ENCODE results near the gene TLCD5.

DNA sequence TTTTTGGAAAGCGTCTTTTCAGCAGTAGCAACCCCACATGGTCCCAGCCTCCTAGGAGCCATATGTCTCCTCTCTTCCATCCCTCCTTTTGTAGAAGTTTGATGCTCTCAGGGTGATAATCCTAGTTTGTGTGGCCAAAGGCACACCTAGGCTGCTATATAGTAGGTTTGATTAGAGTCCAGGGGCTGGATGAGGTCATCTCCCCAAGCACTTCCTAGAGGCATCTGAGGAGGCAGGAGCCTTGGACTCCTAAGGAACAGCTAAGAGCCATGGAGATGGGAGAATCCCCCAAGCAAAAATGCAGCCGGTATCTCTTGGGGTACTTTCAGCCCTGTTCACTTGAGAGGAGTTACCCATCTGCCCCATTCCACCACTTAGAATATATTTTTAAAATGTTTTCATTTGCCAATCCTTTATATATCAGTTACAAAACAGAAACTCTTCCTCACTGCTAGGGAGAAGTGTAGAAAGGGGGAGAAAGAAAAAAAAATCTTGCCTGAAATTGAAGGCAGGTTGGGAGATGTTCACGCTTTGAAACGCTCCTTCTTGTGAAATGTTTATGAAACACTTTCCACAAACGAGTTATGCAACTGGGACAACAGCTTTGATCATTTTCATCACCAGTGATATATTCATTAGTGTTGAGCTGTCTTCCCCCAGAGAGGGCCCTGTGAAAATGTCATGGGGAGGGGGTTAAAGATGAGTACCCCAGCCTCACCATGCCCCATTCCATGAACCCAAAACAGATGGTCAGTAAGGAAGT, 31.9 kb upstream of the TLCD5 start:
- TF ChIP-seq KAT7 (CRISPR knock-in tag; IDR thresholded peaks at IDR 0.05; ENCODE audit: borderline replicate concordance) (no peak), MAX (CRISPR knock-in tag; IDR thresholded peaks at IDR 0.05) (no peak)
- TF ChIP-seq, protein P1, sequence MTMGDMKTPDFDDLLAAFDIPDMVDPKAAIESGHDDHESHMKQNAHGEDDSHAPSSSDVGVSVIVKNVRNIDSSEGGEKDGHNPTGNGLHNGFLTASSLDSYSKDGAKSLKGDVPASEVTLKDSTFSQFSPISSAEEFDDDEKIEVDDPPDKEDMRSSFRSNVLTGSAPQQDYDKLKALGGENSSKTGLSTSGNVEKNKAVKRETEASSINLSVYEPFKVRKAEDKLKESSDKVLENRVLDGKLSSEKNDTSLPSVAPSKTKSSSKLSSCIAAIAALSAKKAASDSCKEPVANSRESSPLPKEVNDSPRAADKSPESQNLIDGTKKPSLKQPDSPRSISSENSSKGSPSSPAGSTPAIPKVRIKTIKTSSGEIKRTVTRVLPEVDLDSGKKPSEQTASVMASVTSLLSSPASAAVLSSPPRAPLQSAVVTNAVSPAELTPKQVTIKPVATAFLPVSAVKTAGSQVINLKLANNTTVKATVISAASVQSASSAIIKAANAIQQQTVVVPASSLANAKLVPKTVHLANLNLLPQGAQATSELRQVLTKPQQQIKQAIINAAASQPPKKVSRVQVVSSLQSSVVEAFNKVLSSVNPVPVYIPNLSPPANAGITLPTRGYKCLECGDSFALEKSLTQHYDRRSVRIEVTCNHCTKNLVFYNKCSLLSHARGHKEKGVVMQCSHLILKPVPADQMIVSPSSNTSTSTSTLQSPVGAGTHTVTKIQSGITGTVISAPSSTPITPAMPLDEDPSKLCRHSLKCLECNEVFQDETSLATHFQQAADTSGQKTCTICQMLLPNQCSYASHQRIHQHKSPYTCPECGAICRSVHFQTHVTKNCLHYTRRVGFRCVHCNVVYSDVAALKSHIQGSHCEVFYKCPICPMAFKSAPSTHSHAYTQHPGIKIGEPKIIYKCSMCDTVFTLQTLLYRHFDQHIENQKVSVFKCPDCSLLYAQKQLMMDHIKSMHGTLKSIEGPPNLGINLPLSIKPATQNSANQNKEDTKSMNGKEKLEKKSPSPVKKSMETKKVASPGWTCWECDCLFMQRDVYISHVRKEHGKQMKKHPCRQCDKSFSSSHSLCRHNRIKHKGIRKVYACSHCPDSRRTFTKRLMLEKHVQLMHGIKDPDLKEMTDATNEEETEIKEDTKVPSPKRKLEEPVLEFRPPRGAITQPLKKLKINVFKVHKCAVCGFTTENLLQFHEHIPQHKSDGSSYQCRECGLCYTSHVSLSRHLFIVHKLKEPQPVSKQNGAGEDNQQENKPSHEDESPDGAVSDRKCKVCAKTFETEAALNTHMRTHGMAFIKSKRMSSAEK (CRISPR knock-in tag; IDR thresholded peaks at IDR 0.05; ENCODE audit: borderline replicate concordance), result no peak

All from WTC11 (cell line).